MM.1S (cell line): ENCODE measurements around the gene PTPRJ.

ENCODE experiments used
- DNase-seq: peaks from one replicate; pipeline ENCODE4 v3.0.0-alpha.2; 2015
- H2AFZ ChIP-seq: fragments of 300-600 bp; sonication (generic); 2 replicates; pipeline ENCODE4 v1.6.0; 2016; ENCODE audit warnings: antibody characterized with exemption, low read length
- H3F3A ChIP-seq: fragments of 300-600 bp; sonication (generic); 2 replicates; pipeline ENCODE4 v1.6.1; 2016; ENCODE audit warnings: mild to moderate bottlenecking, antibody characterized with exemption, low read length, moderate library complexity, mixed read lengths; ENCODE audit not compliant: insufficient read depth
- H3K27ac ChIP-seq: fragments of 300-600 bp; sonication (generic); 2 replicates; pipeline ENCODE4 v1.5.1; 2016; ENCODE audit warnings: mild to moderate bottlenecking, low read length
- H3K27me3 ChIP-seq: fragments of 300-600 bp; sonication (generic); replicated peaks from 2 replicates; pipeline ENCODE4 v1.6.0; 2016; ENCODE audit warnings: low read length; ENCODE audit not compliant: insufficient read depth
- H3K36me3 ChIP-seq: fragments of 300-600 bp; sonication (generic); replicated peaks from 2 replicates; pipeline ENCODE4 v1.6.1; 2016; ENCODE audit warnings: mild to moderate bottlenecking, low read length, mixed read lengths; ENCODE audit not compliant: insufficient read depth
- H3K4me1 ChIP-seq: fragments of 300-600 bp; sonication (generic); 2 replicates; pipeline ENCODE4 v1.6.1; 2016; ENCODE audit warnings: low read length, mixed read lengths
- H3K4me2 ChIP-seq: fragments of 300-600 bp; sonication (generic); 2 replicates; pipeline ENCODE4 v1.6.0; 2016; ENCODE audit warnings: low read depth, low read length
- H3K4me3 ChIP-seq: fragments of 300-600 bp; sonication (generic); 2 replicates; pipeline ENCODE4 v1.5.1; 2016; ENCODE audit warnings: low read length, mixed read lengths
- H3K79me2 ChIP-seq: fragments of 300-600 bp; sonication (generic); 2 replicates; pipeline ENCODE4 v1.6.1; 2016; ENCODE audit warnings: mixed run types, low read length, mixed read lengths
- H3K9ac ChIP-seq: fragments of 300-600 bp; sonication (generic); 2 replicates; pipeline ENCODE4 v1.6.1; 2016; ENCODE audit warnings: low read length, mixed read lengths
- H3K9me2 ChIP-seq: fragments of 300-600 bp; sonication (generic); replicated peaks from 2 replicates; pipeline ENCODE4 v1.6.1; 2016; ENCODE audit warnings: mild to moderate bottlenecking, low read length, mixed read lengths; ENCODE audit not compliant: insufficient read depth
- H3K9me3 ChIP-seq: fragments of 300-600 bp; sonication (generic); replicated peaks from 2 replicates; pipeline ENCODE4 v1.6.1; 2016; ENCODE audit warnings: mild to moderate bottlenecking, low read length, mixed read lengths; ENCODE audit not compliant: insufficient read depth
- H4K20me1 ChIP-seq: fragments of 300-600 bp; sonication (generic); 2 replicates; pipeline ENCODE4 v1.6.1; 2016; ENCODE audit warnings: mild to moderate bottlenecking, low read length, moderate library complexity, mixed read lengths; ENCODE audit not compliant: insufficient read depth
- EZH2 ChIP-seq: fragments of 300-600 bp; sonication (generic); optimal IDR thresholded peaks from 2 replicates; pipeline ENCODE3; 2017; ENCODE audit warnings: low read depth, mild to moderate bottlenecking, antibody characterized with exemption, low read length, mixed read lengths
- EZH2phosphoT487 ChIP-seq: fragments of 300-600 bp; sonication (generic); IDR thresholded peaks from 2 replicates; pipeline ENCODE4 v1.6.1; 2018; ENCODE audit warnings: antibody characterized with exemption, low read length
- TF ChIP-seq, protein P1 (sequence below): fragments of 300-600 bp; sonication (generic); IDR thresholded peaks from 2 replicates; pipeline ENCODE4 v1.5.1; 2016; ENCODE audit warnings: antibody characterized with exemption, low read length, mixed read lengths

PTPRJ gene

DNA sequence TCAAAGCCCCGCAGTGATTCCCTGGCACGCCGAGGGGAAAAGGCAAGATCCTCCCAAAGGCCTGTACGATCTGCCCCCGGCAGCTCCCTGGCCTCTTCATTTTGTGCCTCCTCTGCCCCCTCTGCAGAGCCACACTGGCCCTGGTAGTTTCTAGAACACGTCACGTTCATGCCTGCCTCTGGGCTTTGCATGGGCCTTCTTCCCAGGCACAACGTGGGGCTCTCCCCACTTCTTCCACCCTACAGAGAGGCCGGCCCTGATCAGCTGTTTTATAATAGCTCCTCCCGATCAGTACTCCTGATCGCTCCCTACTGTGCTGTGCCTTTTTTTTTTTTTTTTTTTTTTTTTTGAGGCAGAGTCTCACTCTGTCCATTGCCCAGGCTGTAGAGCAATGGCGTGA, 78.4 kb downstream of the PTPRJ start:
- no peaks in the 10 kb centered on the region for H3K36me3 ChIP-seq
- H3K9ac ChIP-seq = no peak overlapping the region
- no peaks in the 10 kb centered on the region for H3K79me2 ChIP-seq
- no peaks in the 10 kb centered on the region for H3F3A ChIP-seq
- DNase-seq = no peak
- TF ChIP-seq EZH2 = no peak
- TF ChIP-seq EZH2phosphoT487 = no peak
- TF ChIP-seq, protein P1, sequence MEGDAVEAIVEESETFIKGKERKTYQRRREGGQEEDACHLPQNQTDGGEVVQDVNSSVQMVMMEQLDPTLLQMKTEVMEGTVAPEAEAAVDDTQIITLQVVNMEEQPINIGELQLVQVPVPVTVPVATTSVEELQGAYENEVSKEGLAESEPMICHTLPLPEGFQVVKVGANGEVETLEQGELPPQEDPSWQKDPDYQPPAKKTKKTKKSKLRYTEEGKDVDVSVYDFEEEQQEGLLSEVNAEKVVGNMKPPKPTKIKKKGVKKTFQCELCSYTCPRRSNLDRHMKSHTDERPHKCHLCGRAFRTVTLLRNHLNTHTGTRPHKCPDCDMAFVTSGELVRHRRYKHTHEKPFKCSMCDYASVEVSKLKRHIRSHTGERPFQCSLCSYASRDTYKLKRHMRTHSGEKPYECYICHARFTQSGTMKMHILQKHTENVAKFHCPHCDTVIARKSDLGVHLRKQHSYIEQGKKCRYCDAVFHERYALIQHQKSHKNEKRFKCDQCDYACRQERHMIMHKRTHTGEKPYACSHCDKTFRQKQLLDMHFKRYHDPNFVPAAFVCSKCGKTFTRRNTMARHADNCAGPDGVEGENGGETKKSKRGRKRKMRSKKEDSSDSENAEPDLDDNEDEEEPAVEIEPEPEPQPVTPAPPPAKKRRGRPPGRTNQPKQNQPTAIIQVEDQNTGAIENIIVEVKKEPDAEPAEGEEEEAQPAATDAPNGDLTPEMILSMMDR = no peak
- H2AFZ ChIP-seq = no peak overlapping the region
- no peaks in the 10 kb centered on the region for H4K20me1 ChIP-seq
- H3K4me1 ChIP-seq = no peaks in the 10 kb centered on the region
- H3K9me3 ChIP-seq = no peaks in the 10 kb centered on the region
- H3K4me3 ChIP-seq = no peak overlapping the region
- no peak overlapping the region for H3K27ac ChIP-seq
- no peaks in the 10 kb centered on the region for H3K9me2 ChIP-seq
- no peak overlapping the region for H3K4me2 ChIP-seq
- H3K27me3 ChIP-seq = no peaks in the 10 kb centered on the region

DNA sequence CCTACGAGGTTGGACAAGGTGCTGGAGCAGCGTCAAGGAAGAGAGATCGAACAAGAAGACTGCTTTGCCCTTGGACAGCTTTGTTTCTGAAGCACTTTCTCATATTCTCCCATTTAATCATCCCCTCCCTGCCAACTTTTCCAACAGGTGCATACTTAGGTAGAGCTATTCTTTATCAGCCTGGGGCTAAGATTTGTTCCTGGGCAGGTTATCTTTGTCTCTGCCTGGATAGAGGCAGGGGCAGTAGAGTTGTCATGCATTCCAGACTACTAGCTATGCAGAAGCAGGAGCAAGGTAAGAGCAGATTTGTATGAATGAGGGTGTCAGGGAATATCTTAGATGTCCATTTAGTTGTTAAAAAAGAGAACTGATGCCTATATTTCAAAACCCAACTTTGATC, 82.3 kb downstream of the PTPRJ start:
- H3K4me3 ChIP-seq = no peak overlapping the region
- no peak overlapping the region for H3K4me2 ChIP-seq
- H3F3A ChIP-seq = no peaks in the 10 kb centered on the region
- no peaks in the 10 kb centered on the region for H4K20me1 ChIP-seq
- H3K27me3 ChIP-seq = no peaks in the 10 kb centered on the region
- no peaks in the 10 kb centered on the region for H3K9me2 ChIP-seq
- DNase-seq = no peak
- no peaks in the 10 kb centered on the region for H3K9me3 ChIP-seq
- no peak overlapping the region for H3K9ac ChIP-seq
- TF ChIP-seq, protein P1 = no peak
- no peak for TF ChIP-seq EZH2phosphoT487
- TF ChIP-seq EZH2 = no peak
- no peak overlapping the region for H3K27ac ChIP-seq
- H3K4me1 ChIP-seq = no peaks in the 10 kb centered on the region
- H3K36me3 ChIP-seq = no peaks in the 10 kb centered on the region
- no peaks in the 10 kb centered on the region for H3K79me2 ChIP-seq
- H2AFZ ChIP-seq = no peak overlapping the region

DNA sequence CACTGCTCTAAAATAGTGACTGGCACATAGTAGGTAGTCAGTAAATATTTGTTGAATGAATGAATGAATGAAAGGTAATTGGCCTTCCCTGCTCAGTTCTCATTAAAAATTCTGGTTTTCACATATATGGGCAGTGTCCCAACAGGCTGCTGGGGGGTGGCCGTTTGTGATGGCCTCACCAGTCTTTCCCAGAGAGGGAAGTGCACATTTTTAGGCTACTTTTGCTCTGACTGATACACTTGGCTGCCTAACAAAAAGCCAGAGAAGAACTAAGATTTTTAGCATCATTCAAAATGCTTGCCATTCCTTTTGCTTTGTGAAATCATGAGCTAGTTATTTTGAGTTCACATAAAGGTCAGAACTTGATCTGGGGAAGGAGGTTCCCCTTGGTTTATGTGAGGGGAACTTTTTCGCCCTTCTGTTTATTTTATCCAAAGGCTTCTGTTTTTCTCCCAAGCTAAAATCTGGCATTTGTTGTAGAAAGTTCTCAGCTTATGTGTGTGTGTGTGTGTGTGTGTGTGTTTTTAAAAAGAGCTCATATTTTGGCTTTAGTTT, 83.1 kb downstream of the PTPRJ start:
- Histone ChIP-seq H3K4me3 (no peak overlapping the region), H3K9me2 (no peaks in the 10 kb centered on the region), H3K27me3 (no peaks in the 10 kb centered on the region), H3K9ac (no peak overlapping the region), H4K20me1 (no peaks in the 10 kb centered on the region), H3F3A (no peaks in the 10 kb centered on the region), H2AFZ (no peak overlapping the region), H3K4me2 (no peak overlapping the region), H3K36me3 (no peaks in the 10 kb centered on the region), H3K79me2 (no peaks in the 10 kb centered on the region), H3K27ac (no peak overlapping the region), H3K9me3 (no peaks in the 10 kb centered on the region), H3K4me1 (no peaks in the 10 kb centered on the region)
- TF ChIP-seq EZH2phosphoT487 = no peak
- TF ChIP-seq, protein P1 = no peak
- TF ChIP-seq EZH2 = no peak
- no peak for DNase-seq
